ENCODE measurements around the gene HYAL1. TPM values are rescaled to one million over a fixed set of nuclear protein-coding genes. Genes with fewer than 3 reads are reported as not detected.

HYAL1 gene
- total RNA-seq, 4 donors from 2014 or later: 16.5 to 26.5 (median 20.8) TPM

- H3K27ac ChIP-seq: peak overlapping the region; percentile 85 to 98 (median 97)
- 32 to 35% methylated on average over 7 of the region's 7 CpGs for WGBS, 2 donors
- H3K36me3 ChIP-seq: no peaks in the 10 kb centered on the region
- TF ChIP-seq POLR2A (IDR thresholded peaks at IDR 0.05): no peak
- TF ChIP-seq CTCF (IDR thresholded peaks at IDR 0.05): peak in 1 of 5 experiments; percentile 17
- H3K4me1 ChIP-seq: peaks cover 0 to 100% (median 70%) of the 10 kb centered on the region in 4 donors
- H3K27me3 ChIP-seq: no peaks in the 10 kb centered on the region
- no peaks in the 10 kb centered on the region for H3K9me3 ChIP-seq
- H3K4me3 ChIP-seq: peak overlapping the region; percentile 30 to 63 (median 44)
- no peak for DNase-seq (ENCODE audit: low spot score in 2 of 2)
Observed at GRCh38 chr3:50266836-50267235, 36.5 kb downstream of the HYAL1 start.

- H3K4me1 ChIP-seq: peaks cover 0 to 100% (median 67%) of the 10 kb centered on the region in 4 donors
- no peaks in the 10 kb centered on the region for H3K27me3 ChIP-seq
- H3K9me3 ChIP-seq: no peaks in the 10 kb centered on the region
- 79 to 85% methylated on average over 6 of the region's 6 CpGs for WGBS, 2 donors
- peak overlapping the region in 1 of 4 donors; percentile 63 for H3K4me3 ChIP-seq
- DNase-seq (ENCODE audit: low spot score in 2 of 2): no peak
- peak overlapping the region; percentile 85 to 98 (median 97) for H3K27ac ChIP-seq
- TF ChIP-seq EP300 (IDR thresholded peaks at IDR 0.05) (no peak), POLR2A (IDR thresholded peaks at IDR 0.05) (no peak), CTCF (IDR thresholded peaks at IDR 0.05) (no peak)
- no peaks in the 10 kb centered on the region for H3K36me3 ChIP-seq
Observed at GRCh38 chr3:50266017-50266416, 37.4 kb downstream of the HYAL1 start.

- 20 to 33% methylated on average over 1 of the region's 1 CpG for WGBS, 2 donors
- peak overlapping the region; percentile 85 to 98 (median 97) for H3K27ac ChIP-seq
- H3K4me3 ChIP-seq: no peak overlapping the region
Observed at GRCh38 chr3:50265571-50265970, 37.8 kb downstream of the HYAL1 start.

GRCh38 chr3:50264964-50265485 is 38.3 kb downstream of the HYAL1 start:
- peaks cover 0 to 98% (median 71%) of the 10 kb centered on the region in 4 donors for H3K4me1 ChIP-seq
- no peaks in the 10 kb centered on the region for H3K36me3 ChIP-seq
- H3K27me3 ChIP-seq: no peaks in the 10 kb centered on the region
- peak overlapping the region; percentile 85 to 98 (median 97) for H3K27ac ChIP-seq
- no peaks in the 10 kb centered on the region for H3K9me3 ChIP-seq
- DNase-seq (ENCODE audit: low spot score in 2 of 2): no peak
- 36 to 42% methylated on average over 7 of the region's 7 CpGs for WGBS, 2 donors
- H3K4me3 ChIP-seq: peak overlapping the region in 1 of 4 donors; percentile 17
- TF ChIP-seq CTCF (IDR thresholded peaks at IDR 0.05): no peak
- TF ChIP-seq EP300 (IDR thresholded peaks at IDR 0.05): peak in 1 of 2 donors; percentile 13
- peak in 1 of 2 donors; percentile 40 for TF ChIP-seq POLR2A (IDR thresholded peaks at IDR 0.05)

More at GRCh38 chr3:50265571-50265970, 37.8 kb downstream of the HYAL1 start:
- H3K9me3 ChIP-seq: no peaks in the 10 kb centered on the region
- peaks cover 0 to 100% (median 69%) of the 10 kb centered on the region in 4 donors for H3K4me1 ChIP-seq
- H3K27me3 ChIP-seq: no peaks in the 10 kb centered on the region
- DNase-seq (ENCODE audit: low spot score in 2 of 2): no peak
- no peak for TF ChIP-seq EP300 (IDR thresholded peaks at IDR 0.05)
- H3K36me3 ChIP-seq: no peaks in the 10 kb centered on the region

GRCh38 chr3:50264383-50264963 is 38.9 kb downstream of the HYAL1 start:
- Histone ChIP-seq H3K4me1 (peaks cover 0 to 97% (median 73%) of the 10 kb centered on the region in 4 donors), H3K27me3 (no peaks in the 10 kb centered on the region), H3K27ac (peak overlapping the region; percentile 85 to 98 (median 97)), H3K9me3 (no peaks in the 10 kb centered on the region), H3K4me3 (peak overlapping the region in 1 of 4 donors; percentile 17), H3K36me3 (no peaks in the 10 kb centered on the region)
- peak; percentile 54 for DNase-seq (ENCODE audit: low spot score in 2 of 2)
- 12 to 29% methylated on average over 5 to 7 of the region's 7 CpGs for WGBS, 2 donors
- TF ChIP-seq CTCF (IDR thresholded peaks at IDR 0.05) (peak in 1 of 5 experiments; percentile 33), POLR2A (IDR thresholded peaks at IDR 0.05) (no peak), EP300 (IDR thresholded peaks at IDR 0.05) (peak; percentile 38 to 86)

All from tibial nerve (tissue), 4 donors.